ENCODE data around the gene ABCC3.
"Not testable (repeated sequence)": the region's sequence is repeated elsewhere in the genome, so short reads cannot be mapped to it uniquely, and the experiment has no call there.

ABCC3 gene

DNA sequence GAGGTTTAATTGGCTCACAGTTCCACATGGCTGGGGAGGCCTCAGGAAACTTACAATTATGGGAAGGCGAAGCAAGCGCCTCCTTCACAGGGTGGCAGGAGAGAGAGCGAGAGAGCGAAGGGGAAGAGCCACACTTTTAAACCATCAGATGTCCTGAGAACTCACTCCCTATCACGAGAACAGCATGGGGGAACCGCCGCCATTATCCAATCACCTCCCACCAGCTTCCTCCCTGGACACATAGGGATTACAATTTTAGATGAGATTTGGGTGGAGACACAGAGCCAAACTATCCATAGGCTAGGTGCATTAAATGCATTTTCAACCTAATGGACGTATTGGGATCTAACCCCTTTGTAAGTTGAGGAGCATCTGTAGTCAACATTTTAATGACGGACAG, 78.0 kb downstream of the ABCC3 start:
- no peak for DNase-seq

GRCh38 chr17:50715471-50715870, 80.8 kb downstream of the ABCC3 start:
- no peak for DNase-seq

DNA sequence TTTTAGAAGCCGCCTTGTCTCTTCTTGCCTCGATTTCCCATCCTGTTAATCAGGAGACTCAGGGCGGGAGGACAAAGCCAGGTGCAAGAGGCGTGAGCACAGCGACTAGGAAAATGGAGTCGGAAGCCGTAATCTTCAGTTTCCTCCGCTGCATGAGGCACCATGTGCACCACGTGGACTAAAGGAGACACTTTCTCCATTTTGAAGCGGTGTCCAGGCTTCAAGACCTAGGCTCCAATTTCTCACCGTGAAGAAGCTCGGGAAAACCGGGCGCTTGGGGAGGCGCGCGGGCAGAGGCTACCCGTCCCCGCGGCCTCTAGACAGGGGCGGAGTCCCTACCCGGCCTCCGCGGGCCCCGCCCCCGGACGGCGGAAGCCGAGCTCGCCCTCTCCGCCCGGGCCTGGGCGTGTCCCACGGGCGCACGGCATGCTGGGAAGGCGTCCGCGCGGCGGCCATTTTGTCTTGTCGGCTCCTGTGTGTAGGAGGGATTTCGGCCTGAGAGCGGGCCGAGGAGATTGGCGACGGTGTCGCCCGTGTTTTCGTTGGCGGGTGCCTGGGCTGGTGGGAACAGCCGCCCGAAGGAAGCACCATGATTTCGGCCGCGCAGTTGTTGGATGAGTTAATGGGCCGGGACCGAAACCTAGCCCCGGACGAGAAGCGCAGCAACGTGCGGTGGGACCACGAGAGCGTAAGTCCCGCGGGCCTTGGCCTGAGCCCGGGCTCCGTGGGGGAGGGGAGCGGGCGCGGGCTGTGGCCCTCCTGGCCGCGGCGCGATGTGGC, 84.7 kb downstream of the ABCC3 start, which contains the start of gene LUC7L3:
Gene LUC7L3 (plus strand): TSS at position 460 of the 780 bp plus-strand sequence. CDS start 130 bp downstream, at position 590.
- peak; percentile 82 to 94 (median 88) for DNase-seq

- DNase-seq, result peak in 1 of 5 donors; percentile 11
Measured at GRCh38 chr17:50719924-50720794, 85.5 kb downstream of the ABCC3 start.

- DNase-seq, result peak in 1 of 5 donors; percentile 23
Measured at GRCh38 chr17:50721194-50722010, 86.7 kb downstream of the ABCC3 start.

- no peak for DNase-seq
Measured at GRCh38 chr17:50722746-50723145, 88.1 kb downstream of the ABCC3 start.

DNA sequence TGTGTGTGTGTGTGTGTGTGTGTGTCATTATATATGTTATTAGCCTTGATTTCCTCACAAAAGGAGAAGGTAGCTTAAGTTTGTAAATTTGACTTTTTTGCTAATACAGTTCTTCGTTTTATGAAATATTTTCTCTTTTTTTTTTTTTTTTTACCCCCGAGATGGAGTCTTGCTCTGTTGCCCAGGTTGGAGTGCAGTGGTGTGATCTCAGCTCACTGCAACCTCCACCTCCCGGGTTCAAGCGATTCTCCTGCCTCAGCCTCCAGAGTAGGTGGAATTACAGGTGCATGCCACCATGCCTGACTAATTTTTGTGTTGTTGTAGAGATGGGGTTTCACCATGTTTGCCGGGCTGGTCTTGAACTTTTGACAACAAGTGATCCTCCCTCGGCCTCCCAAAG, 89.9 kb downstream of the ABCC3 start:
- DNase-seq, result not testable (repeated sequence)

DNA sequence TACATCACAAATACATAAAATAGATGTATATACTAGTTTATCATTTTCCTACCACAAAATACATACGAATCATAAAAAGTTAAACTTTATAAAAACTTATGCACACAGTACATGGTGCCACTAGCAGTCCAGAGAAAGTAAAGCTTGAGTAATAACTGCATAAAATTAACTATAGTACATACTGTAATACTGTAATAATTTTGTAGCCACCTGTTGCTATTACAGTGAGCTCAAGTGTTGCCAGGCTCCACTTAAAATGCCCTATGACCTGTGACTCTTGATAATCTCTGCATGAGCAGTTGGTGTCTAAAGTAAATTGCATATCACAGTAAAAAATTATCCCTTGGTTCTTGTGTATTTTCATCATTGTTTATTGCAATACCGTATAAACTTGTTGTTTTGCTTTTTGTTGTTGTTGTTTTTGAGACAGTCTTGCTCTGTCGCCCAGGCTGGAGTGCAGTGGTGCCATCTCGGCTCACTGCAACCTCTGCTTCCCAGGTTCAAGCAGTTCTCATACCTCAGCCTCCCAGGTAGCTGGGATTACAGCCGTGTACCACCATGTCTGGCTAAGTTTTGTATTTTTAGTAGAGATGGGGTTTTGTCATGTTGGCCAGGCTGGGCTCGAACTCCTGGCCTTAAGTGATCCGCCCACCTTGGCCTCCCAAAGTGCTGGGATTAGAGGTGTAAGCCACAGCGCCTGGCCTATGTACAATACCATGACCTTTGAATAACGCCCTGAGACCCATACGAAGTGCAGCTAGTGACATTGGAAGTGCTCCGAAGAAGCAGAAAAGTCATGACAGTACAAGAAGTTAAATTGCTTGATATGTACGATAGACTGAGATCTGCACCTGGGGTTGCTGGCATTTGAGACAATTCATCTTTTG, 91.3 kb downstream of the ABCC3 start:
- no peak for DNase-seq

DNA sequence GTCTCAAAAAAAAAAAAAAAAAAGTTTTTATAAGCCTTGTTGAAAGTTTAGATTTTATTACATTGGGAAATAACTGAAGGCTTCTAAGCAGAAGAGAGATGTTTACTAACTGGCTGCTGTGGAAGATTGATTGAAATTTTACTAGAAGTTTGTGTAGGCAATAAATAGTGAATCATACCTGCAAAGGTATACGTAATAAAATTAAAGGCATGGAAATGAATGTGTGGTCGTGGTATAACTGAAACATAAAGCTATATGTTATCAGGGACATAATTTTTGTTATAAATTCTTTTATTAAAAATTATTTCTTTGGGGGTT, 93.4 kb downstream of the ABCC3 start:
- DNase-seq, result no peak

DNA sequence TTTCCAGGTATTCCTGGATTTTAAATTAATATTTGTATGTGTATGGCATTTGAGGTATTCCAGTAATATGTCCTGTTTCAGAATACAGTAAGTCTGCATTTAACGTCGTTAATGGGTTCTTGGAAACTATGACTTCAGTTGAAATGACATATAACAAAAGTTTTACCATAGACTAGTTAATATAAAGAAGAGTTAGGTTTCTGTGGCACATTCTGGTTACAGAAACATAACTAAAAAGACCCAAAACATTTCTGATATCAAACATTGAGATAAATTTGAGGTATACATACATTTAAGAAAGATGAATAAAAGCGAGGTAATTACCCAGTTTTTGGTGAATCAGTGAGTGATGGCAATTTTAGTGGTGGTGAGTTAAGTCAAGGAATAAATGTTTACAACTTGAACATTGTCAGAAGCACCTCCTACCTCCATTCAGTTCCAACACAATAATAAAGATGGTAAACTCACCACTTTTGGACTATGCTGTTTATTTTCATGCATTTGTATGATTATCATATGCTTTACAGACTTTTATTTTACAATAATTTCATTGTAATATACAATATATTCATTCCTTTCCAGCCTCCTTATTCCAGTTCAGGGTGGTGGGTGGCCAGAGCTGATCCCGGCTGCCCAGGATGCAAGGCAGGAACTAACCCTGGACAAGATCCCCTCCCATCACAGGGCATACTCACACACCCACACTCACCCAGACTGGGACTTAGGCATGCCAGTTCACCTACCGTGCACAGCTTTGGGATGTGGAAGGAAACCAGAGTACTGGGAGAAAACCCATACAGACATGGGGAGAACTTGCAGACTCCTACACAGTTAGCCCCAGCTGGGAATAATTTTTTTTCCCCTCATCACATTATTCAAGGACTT, 94.4 kb downstream of the ABCC3 start:
- no peak for DNase-seq

DNA sequence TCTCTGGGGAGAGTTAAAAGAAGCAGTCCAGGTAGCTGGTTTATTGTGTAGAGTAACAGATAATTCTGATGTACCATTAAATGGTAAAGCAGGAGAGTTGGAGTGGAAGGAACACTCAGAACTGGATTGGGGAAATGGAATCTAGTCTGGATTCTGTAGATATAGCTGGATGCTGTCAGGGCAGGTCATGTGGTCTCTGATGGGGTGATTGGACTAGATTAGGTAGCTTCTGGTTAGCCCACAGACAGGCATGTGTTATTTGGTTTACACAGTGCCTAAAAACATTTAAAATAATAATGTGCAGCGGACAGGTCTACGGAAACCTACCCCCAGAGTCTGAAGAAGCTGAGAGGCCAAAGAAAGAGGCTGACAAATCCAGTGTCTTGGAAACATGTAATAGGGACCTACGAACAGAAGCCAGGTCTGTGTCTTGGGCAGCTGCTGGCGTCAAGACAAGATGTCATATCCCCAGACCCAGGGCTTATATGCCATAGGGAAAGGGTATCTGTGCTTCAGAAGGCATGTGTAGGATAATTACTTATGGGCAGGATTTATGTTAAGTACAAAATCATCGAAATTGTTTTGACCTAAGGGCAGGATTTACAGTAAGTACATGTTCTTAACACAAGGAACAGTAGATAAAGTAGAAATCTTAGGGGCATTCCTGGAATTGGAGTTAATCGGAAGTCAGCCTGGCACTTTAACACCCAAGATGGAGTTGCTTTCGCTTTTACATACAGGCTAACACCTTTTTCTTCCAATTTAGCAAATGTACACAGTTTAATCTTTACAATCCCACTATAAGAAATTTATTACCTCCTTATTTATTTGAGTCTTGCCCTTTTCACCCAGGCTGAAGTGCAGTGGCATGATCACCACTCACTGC, 97.1 kb downstream of the ABCC3 start:
- no peak for DNase-seq

- DNase-seq, result no peak
Measured at GRCh38 chr17:50735287-50735686, 100.6 kb downstream of the ABCC3 start.

- DNase-seq, result no peak
Measured at GRCh38 chr17:50737118-50737698, 102.5 kb downstream of the ABCC3 start.

GRCh38 chr17:50739098-50739497, 104.4 kb downstream of the ABCC3 start:
- no peak for DNase-seq
